CD4-positive, alpha-beta T cell (primary cell): ENCODE results near the gene RBM38. TPM values are rescaled to one million over a fixed set of nuclear protein-coding genes. Genes with fewer than 3 reads are reported as not detected.

ENCODE experiments used
- ATAC-seq: fragments of 200-7000 bp; cut with Tn5 transposase; one replicate; pipeline ENCODE4 v1.10.0; 2022; ENCODE audit warnings: mild to moderate bottlenecking; ENCODE audit not compliant: poor library complexity
- CTCF ChIA-PET: fragments of 350-600 bp; sonication (Branson Sonifier 250); formaldehyde crosslinking; loops from one replicate; lab custom pipeline; 2021; ENCODE audit warnings: antibody characterized with exemption, inconsistent platforms; lab: Charles Lee
- POLR2A ChIA-PET: fragments of 350-600 bp; sonication (Branson Sonifier 250); formaldehyde crosslinking; loops from one replicate; lab custom pipeline; 2021; ENCODE audit warnings: antibody characterized with exemption, inconsistent platforms; lab: Charles Lee
- DNase-seq, 14 experiments: peaks; one replicate each; pipeline ENCODE4 v3.0.0-alpha.2; 2013 to 2020; ENCODE audit warnings: mixed read lengths in 2 of 14
- H3K27ac ChIP-seq, 2 donors: one replicate each; pipeline versions ENCODE4 v1.5.1 to v1.7.0; 2013; ENCODE audit warnings: low read length in 2 of 2, low read depth in 1 of 2, mild to moderate bottlenecking in 1 of 2
- H3K27me3 ChIP-seq, 2 experiments: 1 replicate in 1 of 2; 2 replicates in 1 of 2; pipeline versions ENCODE4 v1.6.1 to v1.7.0; 2013; ENCODE audit warnings: low read length in 2 of 2, control low read depth in 1 of 2, mild to moderate bottlenecking in 1 of 2, moderate library complexity in 1 of 2; ENCODE audit not compliant: insufficient read depth in 2 of 2, control insufficient read depth in 1 of 2
- H3K36me3 ChIP-seq: one replicate; pipeline ENCODE4 v1.6.1; 2013; ENCODE audit warnings: low read length, control low read depth; ENCODE audit not compliant: insufficient read depth
- H3K4me1 ChIP-seq: one replicate; pipeline ENCODE4 v1.6.1; 2013; ENCODE audit warnings: low read length, control low read depth; ENCODE audit not compliant: insufficient read depth
- H3K4me3 ChIP-seq: one replicate; pipeline ENCODE4 v1.5.1; 2013; ENCODE audit warnings: mild to moderate bottlenecking, low read length, moderate library complexity
- H3K9me3 ChIP-seq, 2 experiments: 1 replicate in 1 of 2; 2 replicates in 1 of 2; pipeline versions ENCODE4 v1.6.1 to v1.7.0; 2013; ENCODE audit warnings: low read length in 2 of 2, mild to moderate bottlenecking in 2 of 2, control low read depth in 1 of 2, moderate library complexity in 1 of 2; ENCODE audit not compliant: control insufficient read depth in 1 of 2, insufficient read depth in 1 of 2
- H3K27ac Mint-ChIP-seq: one replicate; pipeline ENCODE4 v1.8.0; 2020; ENCODE audit warnings: mixed read lengths
- H3K27me3 Mint-ChIP-seq: one replicate; pipeline ENCODE4 v1.8.0; 2021; ENCODE audit warnings: mixed read lengths
- H3K36me3 Mint-ChIP-seq: one replicate; pipeline ENCODE4 v1.8.0; 2021; ENCODE audit warnings: low read depth, mixed read lengths
- H3K4me1 Mint-ChIP-seq: one replicate; pipeline ENCODE4 v1.8.0; 2021; ENCODE audit warnings: low read depth, mixed read lengths
- H3K4me3 Mint-ChIP-seq: one replicate; pipeline ENCODE4 v1.8.0; 2020; ENCODE audit warnings: mild to moderate bottlenecking, mixed read lengths
- H3K9me3 Mint-ChIP-seq: one replicate; pipeline ENCODE4 v1.8.0; 2020; ENCODE audit warnings: mixed read lengths
- CTCF ChIP-seq: fragments of 200-600 bp; IDR thresholded peaks from one replicate; pipeline ENCODE4 v1.8.0; 2022; ENCODE audit warnings: antibody characterized with exemption, mild to moderate bottlenecking
- intact Hi-C, 2 experiments: fragments of 100-400 bp; cut with DNase I in 1 of 2; cut with micrococcal nuclease in 1 of 2; formaldehyde crosslinking; loops; one replicate each; pipeline versions ENCODE4 v1.15.1 to v1.9.0; 2023 to 2025; cut with DNase I, micrococcal nuclease
- total RNA-seq, 174 experiments: library from RNA in 2 of 174; stranded (reverse) in 2 of 174; gene quantifications; one replicate each; pipeline ENCODE4 v1.2.3 and lab custom pipeline; 2021 to 2026

The RBM38 gene
- total RNA-seq, 2 experiments from 2014 or later = 604 to 645 TPM

GRCh38 chr20:57409672-57410397 is 18.6 kb downstream of the RBM38 start:
- Mint-ChIP-seq H3K36me3 (peaks cover 64% of the 10 kb centered on the region), H3K27me3 (no peaks in the 10 kb centered on the region), H3K27ac (peak overlapping the region; percentile 96), H3K9me3 (no peaks in the 10 kb centered on the region), H3K4me3 (peak overlapping the region; percentile 71), H3K4me1 (peaks cover 25% of the 10 kb centered on the region)
- DNase-seq = no peak
- H3K27me3 ChIP-seq = no peaks in the 10 kb centered on the region
- POLR2A ChIA-PET = interaction anchor here (1.0 to 5.5 kb wide), 5 partner anchors 12 to 25 kb away, joined by 3 to 46 read pairs (median 5); no protein-coding TSS in a partner anchor
- no peak for ATAC-seq
- CTCF ChIA-PET = no interaction called here
- H3K9me3 ChIP-seq = no peaks in the 10 kb centered on the region
- intact Hi-C loops = no loop called here
- no peak for TF ChIP-seq CTCF
- peaks cover 48% of the 10 kb centered on the region for H3K36me3 ChIP-seq
- H3K27ac ChIP-seq = no peak overlapping the region
- H3K4me1 ChIP-seq = peaks cover 35% of the 10 kb centered on the region
- no peak overlapping the region for H3K4me3 ChIP-seq

- intact Hi-C loops = no loop called here
- H3K27ac ChIP-seq = no peak overlapping the region
- H3K4me1 ChIP-seq = peaks cover 29% of the 10 kb centered on the region
- no peak for ATAC-seq
- no peaks in the 10 kb centered on the region for H3K27me3 ChIP-seq
- CTCF ChIA-PET = no interaction called here
- Mint-ChIP-seq H3K27me3 (no peaks in the 10 kb centered on the region), H3K4me1 (peaks cover 25% of the 10 kb centered on the region), H3K27ac (peak overlapping the region; percentile 96), H3K4me3 (peak overlapping the region; percentile 7), H3K9me3 (no peaks in the 10 kb centered on the region), H3K36me3 (peaks cover 58% of the 10 kb centered on the region)
- no peak overlapping the region for H3K4me3 ChIP-seq
- no peaks in the 10 kb centered on the region for H3K9me3 ChIP-seq
- peaks cover 42% of the 10 kb centered on the region for H3K36me3 ChIP-seq
- POLR2A ChIA-PET = interaction anchor here (1.9 to 5.5 kb wide), 2 partner anchors 13 to 25 kb away, joined by 6 to 46 read pairs; no protein-coding TSS in a partner anchor
- no peak for TF ChIP-seq CTCF
- DNase-seq = no peak
These were observed 19.3 kb downstream of the RBM38 start for GRCh38 chr20:57410398-57410920.

- no peaks in the 10 kb centered on the region for H3K9me3 Mint-ChIP-seq
- Histone ChIP-seq H3K27me3 (no peaks in the 10 kb centered on the region), H3K36me3 (peaks cover 37% of the 10 kb centered on the region), H3K4me3 (no peak overlapping the region), H3K9me3 (no peaks in the 10 kb centered on the region), H3K27ac (no peak overlapping the region), H3K4me1 (peaks cover 24% of the 10 kb centered on the region)
- H3K4me3 Mint-ChIP-seq = peak overlapping the region; percentile 7
- CTCF ChIA-PET = no interaction called here
- no peak for ATAC-seq
- H3K4me1 Mint-ChIP-seq = peaks cover 25% of the 10 kb centered on the region
- no peak for TF ChIP-seq CTCF
- intact Hi-C loops = no loop called here
- peak in 1 of 14 experiments; percentile 12 for DNase-seq
- POLR2A ChIA-PET = no interaction called here
- no peaks in the 10 kb centered on the region for H3K27me3 Mint-ChIP-seq
- H3K36me3 Mint-ChIP-seq = peaks cover 53% of the 10 kb centered on the region
- peak overlapping the region; percentile 96 for H3K27ac Mint-ChIP-seq
These were observed 19.7 kb downstream of the RBM38 start for GRCh38 chr20:57410924-57411323.
